Inferior parietal cortex (tissue), 1 donor: Measurements from ENCODE around the gene HBA2.
"Not testable (repeated sequence)": the region's sequence is repeated elsewhere in the genome, so short reads cannot be mapped to it uniquely, and the experiment has no call there.

ENCODE experiments used
- DNase-seq: peaks from one replicate; pipeline ENCODE4 v3.0.0-alpha.2; 2016; ENCODE audit errors: extremely low spot score

Gene HBA2

GRCh38 chr16:175011-175949 is 2.6 kb downstream of the HBA2 start:
- DNase-seq: no peak

GRCh38 chr16:176006-176405 is 3.3 kb downstream of the HBA2 start:
- DNase-seq: not testable (repeated sequence)

GRCh38 chr16:176477-177382 is 4.1 kb downstream of the HBA2 start, which contains the start of gene HBA1:
Gene HBA1 (plus strand): TSS chr16:176680. CDS start chr16:176717, 37 bp downstream.
- DNase-seq: not testable (repeated sequence)

DNA sequence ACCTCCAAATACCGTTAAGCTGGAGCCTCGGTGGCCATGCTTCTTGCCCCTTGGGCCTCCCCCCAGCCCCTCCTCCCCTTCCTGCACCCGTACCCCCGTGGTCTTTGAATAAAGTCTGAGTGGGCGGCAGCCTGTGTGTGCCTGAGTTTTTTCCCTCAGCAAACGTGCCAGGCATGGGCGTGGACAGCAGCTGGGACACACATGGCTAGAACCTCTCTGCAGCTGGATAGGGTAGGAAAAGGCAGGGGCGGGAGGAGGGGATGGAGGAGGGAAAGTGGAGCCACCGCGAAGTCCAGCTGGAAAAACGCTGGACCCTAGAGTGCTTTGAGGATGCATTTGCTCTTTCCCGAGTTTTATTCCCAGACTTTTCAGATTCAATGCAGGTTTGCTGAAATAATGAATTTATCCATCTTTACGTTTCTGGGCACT is 4.7 kb downstream of the HBA2 start:
- DNase-seq: no peak

DNA sequence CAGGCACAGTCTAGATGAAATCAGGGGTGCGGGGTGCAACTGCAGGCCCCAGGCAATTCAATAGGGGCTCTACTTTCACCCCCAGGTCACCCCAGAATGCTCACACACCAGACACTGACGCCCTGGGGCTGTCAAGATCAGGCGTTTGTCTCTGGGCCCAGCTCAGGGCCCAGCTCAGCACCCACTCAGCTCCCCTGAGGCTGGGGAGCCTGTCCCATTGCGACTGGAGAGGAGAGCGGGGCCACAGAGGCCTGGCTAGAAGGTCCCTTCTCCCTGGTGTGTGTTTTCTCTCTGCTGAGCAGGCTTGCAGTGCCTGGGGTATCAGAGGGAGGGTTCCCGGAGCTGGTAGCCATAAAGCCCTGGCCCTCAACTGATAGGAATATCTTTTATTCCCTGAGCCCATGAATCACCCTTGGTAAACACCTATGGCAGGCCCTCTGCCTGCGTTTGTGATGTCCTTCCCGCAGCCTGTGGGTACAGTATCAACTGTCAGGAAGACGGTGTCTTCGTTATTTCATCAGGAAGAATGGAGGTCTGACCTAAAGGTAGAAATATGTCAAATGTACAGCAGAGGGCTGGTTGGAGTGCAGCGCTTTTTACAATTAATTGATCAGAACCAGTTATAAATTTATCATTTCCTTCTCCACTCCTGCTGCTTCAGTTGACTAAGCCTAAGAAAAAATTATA is 5.4 kb downstream of the HBA2 start:
- DNase-seq: no peak

GRCh38 chr16:178668-179015 is 6.0 kb downstream of the HBA2 start:
- no peak for DNase-seq

- no peak for DNase-seq
Observed at GRCh38 chr16:179211-180092, 6.8 kb downstream of the HBA2 start.

DNA sequence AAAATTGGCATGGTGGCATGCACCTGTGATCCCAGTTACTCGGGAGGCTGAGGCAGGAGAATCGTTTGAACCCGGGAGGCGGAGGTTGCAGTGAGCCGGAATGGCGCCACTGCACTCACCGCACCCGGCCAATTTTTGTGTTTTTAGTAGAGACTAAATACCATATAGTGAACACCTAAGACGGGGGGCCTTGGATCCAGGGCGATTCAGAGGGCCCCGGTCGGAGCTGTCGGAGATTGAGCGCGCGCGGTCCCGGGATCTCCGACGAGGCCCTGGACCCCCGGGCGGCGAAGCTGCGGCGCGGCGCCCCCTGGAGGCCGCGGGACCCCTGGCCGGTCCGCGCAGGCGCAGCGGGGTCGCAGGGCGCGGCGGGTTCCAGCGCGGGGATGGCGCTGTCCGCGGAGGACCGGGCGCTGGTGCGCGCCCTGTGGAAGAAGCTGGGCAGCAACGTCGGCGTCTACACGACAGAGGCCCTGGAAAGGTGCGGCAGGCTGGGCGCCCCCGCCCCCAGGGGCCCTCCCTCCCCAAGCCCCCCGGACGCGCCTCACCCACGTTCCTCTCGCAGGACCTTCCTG is 7.5 kb downstream of the HBA2 start, which contains the start of gene HBQ1:
Gene HBQ1, plus strand, starts transcription at position 359 of the 575 bp plus-strand sequence. Its CDS starts 28 bp downstream, at position 387.
- no peak for DNase-seq

DNA sequence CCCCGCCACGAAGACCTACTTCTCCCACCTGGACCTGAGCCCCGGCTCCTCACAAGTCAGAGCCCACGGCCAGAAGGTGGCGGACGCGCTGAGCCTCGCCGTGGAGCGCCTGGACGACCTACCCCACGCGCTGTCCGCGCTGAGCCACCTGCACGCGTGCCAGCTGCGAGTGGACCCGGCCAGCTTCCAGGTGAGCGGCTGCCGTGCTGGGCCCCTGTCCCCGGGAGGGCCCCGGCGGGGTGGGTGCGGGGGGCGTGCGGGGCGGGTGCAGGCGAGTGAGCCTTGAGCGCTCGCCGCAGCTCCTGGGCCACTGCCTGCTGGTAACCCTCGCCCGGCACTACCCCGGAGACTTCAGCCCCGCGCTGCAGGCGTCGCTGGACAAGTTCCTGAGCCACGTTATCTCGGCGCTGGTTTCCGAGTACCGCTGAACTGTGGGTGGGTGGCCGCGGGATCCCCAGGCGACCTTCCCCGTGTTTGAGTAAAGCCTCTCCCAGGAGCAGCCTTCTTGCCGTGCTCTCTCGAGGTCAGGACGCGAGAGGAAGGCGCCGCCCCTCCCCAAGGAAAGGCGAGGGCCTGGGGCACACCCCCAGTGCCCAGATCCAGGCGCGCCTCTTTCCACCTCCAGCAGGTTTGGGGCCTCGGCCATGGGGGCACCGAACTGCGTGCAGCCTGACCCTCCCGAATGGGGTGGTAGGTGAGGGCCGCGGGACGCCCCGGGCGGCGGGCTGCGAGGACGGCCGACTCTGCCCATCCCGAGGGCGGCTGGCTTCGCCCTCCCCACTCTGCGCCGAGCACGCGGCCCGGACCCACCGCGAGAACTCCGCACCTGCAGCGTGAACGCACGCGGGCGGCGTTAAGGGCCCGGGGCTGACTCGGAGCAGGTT is 8.2 kb downstream of the HBA2 start:
- no peak for DNase-seq

DNA sequence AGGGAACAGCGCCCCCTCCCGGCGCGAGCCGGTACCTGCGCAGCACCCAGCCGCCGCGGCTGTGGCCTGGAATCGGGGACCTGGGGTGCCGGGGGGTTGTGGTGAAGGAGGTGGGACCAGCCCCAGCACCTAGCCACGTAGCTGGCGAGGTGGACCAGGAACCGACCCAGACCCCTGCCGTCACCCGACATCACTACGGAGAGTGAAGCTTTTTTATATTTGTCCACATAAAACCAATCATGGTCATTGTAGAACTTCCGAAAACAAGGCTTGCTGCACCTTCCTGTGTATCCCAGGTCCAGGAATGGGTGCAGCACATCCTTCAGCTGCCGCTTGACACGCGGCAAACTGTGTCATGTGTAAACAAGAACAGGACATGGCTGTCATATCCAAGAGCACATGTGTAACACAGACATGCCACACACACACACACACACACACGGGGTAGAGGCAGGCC is 8.9 kb downstream of the HBA2 start:
- DNase-seq: peak; percentile 64

DNA sequence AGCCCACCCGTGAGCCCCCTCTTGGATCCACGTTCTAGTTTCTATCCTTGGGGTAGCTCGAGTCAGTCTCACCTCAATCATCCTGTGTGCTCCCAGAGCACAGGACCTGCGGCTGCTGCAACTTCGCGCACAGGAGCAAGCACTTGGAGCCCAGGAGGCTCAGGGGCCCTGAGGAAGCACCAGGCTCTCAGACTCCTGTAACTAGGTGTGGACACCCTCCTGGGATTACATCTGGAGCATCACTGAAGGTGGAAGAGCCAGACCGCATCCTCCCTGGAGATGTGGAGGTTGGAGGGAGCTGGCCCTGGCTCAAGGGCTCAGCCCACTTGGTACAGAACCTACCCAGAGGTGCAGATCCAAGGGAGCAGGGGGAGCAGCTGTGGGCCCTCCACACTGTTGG is 10.3 kb downstream of the HBA2 start:
- no peak for DNase-seq

- no peak for DNase-seq
Observed at GRCh38 chr16:185213-185612, 12.5 kb downstream of the HBA2 start.

DNA sequence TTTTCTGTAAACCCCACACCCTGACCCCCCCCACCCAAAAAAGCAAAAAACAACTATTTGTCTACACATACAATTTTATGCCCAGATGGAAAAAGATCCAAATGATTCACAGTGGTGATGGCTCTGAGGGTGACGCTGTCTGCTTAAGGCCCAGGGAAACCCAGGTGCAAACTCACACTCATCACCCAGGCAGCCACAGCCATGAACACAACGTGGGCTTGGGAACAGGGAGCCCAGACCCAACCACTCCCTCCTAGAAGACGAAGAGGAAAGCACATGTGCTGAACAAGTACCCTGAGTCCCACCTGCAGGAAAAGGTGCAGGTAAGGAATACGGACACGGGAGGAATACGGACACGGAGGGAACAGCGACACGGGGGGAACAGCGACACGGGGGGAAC is 13.0 kb downstream of the HBA2 start:
- DNase-seq: no peak

DNA sequence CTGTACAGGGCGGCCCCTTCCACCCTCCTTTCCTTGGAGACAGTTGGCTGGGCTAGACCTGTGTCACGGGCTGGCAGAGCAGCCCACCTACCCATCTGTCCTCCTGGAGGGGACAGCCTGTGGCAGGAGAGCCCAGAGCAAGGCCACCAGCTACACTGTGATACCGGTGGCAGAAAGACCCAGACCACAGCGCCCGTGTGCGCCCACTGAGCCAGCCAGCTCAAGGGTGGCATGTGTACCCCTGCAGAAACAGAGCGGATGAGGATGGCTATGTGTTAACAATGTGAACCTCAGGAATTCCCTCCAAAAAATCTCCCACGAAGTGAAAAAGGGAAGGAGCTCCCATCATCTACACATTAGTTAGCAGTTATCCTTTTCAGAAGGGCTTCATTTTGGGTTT is 14.7 kb downstream of the HBA2 start:
- no peak for DNase-seq

DNA sequence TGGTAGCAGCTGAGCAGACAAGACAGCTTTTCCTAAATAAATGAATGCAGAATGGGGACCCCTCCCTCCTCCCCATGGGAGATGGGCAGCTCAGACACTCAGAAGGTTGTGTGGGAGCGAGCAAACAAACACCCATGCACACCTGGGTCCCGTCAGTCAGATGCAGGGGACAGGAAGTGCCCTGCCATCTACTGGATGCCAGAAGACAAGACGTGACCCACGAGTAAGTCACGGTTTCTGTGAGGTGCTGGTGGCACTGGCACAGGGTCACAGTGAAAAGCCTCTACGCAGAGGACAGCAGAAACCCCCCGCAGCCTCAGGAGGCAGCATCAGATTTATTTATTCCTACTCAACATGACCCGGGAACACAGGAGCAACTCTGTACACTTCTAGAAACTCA is 16.0 kb downstream of the HBA2 start:
- no peak for DNase-seq

DNA sequence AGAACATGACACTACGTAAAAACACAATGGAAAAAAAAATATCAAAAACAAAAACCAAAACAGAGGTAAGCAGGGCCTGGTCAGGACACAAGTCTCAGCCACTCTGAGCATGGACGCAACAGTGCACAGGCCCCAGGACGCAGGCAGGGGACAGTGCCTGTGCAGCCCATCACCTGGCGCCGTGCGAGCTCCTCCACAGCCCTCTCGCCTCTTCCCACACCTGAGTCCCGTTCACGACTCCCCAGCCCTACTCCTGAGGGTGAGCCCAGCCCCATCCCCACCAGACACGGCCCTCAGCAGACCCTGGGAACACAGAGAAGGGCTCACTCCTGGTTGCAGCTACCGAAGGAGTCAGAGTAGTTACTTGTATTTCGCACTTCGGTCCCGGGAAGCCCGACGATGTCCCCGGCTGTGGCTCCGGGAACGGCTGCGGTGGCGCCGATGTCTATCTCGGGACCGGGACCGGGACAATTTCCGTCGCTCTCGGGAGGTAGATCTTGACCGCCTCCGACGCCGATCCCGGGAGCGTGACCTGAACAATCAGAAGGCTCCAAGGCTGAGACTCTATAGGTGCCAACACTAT is 17.0 kb downstream of the HBA2 start:
- DNase-seq: no peak

- DNase-seq: no peak
Observed at GRCh38 chr16:191831-192230, 19.2 kb downstream of the HBA2 start.

GRCh38 chr16:192686-193085 is 20.0 kb downstream of the HBA2 start:
- no peak for DNase-seq

DNA sequence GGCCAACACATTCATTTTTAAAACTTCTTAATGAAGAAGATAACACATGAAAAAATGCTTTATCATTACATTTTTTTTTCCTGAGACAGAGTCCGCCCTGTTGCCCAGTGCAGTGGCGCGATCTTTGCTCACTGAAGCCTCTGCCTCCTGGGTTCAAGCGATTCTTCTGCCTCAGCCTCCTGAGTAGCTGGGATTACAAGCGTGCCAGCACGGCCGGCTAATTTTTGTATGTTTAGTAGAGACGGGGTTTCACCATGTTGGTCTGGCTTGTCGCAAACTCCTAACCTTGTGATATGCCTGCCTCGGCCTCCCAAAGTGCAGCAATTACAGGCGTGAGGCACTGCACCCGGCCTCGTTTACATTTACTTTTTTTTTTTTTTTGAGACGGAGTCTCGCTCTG is 20.8 kb downstream of the HBA2 start:
- no peak for DNase-seq
